OCI-LY7 (cell line): Measurements from ENCODE around the gene TCL1B. TPM values are rescaled to one million over a fixed set of nuclear protein-coding genes. Genes with fewer than 3 reads are reported as not detected.

ENCODE experiments used
- BruUV-seq: library from RNA; stranded (reverse); fragments of 400-500 nt; replicated peaks from 2 replicates; lab custom pipeline; 2021; lab: Mats Ljungman, UMichigan
- CTCF ChIA-PET: fragments of 300-600 bp; sonication (Branson Sonifier 250); formaldehyde crosslinking; loops from one replicate; lab custom pipeline; 2022; ENCODE audit warnings: antibody characterized with exemption; ENCODE audit not compliant: unreplicated experiment; lab: Charles Lee
- POLR2A ChIA-PET: fragments of 300-600 bp; sonication (Branson Sonifier 250); formaldehyde crosslinking; loops from one replicate; lab custom pipeline; 2022; ENCODE audit warnings: antibody characterized with exemption; lab: Charles Lee
- DNase-seq: peaks from one replicate; pipeline ENCODE4 v3.0.0-alpha.2; 2015; ENCODE audit warnings: low spot score
- H2AFZ ChIP-seq: fragments of 200-600 bp; sonication (generic), shearing (Covaris generic); 2 replicates; pipeline ENCODE4 v1.6.1; 2014; ENCODE audit warnings: mild to moderate bottlenecking, antibody characterized with exemption, low read length, moderate library complexity
- H3K27ac ChIP-seq: fragments of 200-600 bp; sonication (generic); 2 replicates; pipeline ENCODE4 v1.5.1; 2014; ENCODE audit warnings: mixed run types, low read depth, mild to moderate bottlenecking, moderate library complexity, low read length, inconsistent platforms; ENCODE audit not compliant: poor library complexity, severe bottlenecking
- H3K36me3 ChIP-seq: fragments of 200-600 bp; sonication (generic); 2 replicates; pipeline ENCODE4 v1.6.1; 2014; ENCODE audit warnings: mild to moderate bottlenecking, antibody characterized with exemption, low read length, moderate library complexity, mixed read lengths; ENCODE audit not compliant: insufficient read depth
- H3K4me1 ChIP-seq: fragments of 200-600 bp; sonication (generic); 2 replicates; pipeline ENCODE4 v1.5.1; 2014; ENCODE audit warnings: mild to moderate bottlenecking, low read length; ENCODE audit not compliant: insufficient read depth, poor library complexity, severe bottlenecking
- H3K4me2 ChIP-seq: fragments of 200-600 bp; sonication (generic); 2 replicates; pipeline ENCODE4 v1.6.1; 2014; ENCODE audit warnings: mild to moderate bottlenecking, low read length
- H3K4me3 ChIP-seq: fragments of 200-600 bp; sonication (generic); 2 replicates; pipeline ENCODE4 v1.5.1; 2014; ENCODE audit warnings: mild to moderate bottlenecking, low read depth, low read length; ENCODE audit not compliant: poor library complexity, severe bottlenecking
- H3K79me2 ChIP-seq: fragments of 200-600 bp; sonication (generic); 2 replicates; pipeline ENCODE4 v1.6.1; 2016; ENCODE audit warnings: low read depth, mild to moderate bottlenecking, low read length, moderate library complexity, mixed read lengths; ENCODE audit not compliant: insufficient read depth
- H3K9me2 ChIP-seq: fragments of 200-600 bp; sonication (generic); 2 replicates; pipeline ENCODE4 v1.6.1; 2016; ENCODE audit warnings: mild to moderate bottlenecking, low read length, mixed read lengths; ENCODE audit not compliant: insufficient read depth
- H3K9me3 ChIP-seq: fragments of 200-600 bp; sonication (generic); 2 replicates; pipeline ENCODE4 v1.6.1; 2014; ENCODE audit warnings: mild to moderate bottlenecking, mixed run types, low read length, mixed read lengths
- H4K20me1 ChIP-seq: fragments of 200-600 bp; sonication (generic); 2 replicates; pipeline ENCODE4 v1.6.1; 2014; ENCODE audit warnings: mild to moderate bottlenecking, antibody characterized with exemption, low read length, moderate library complexity, mixed read lengths; ENCODE audit not compliant: insufficient read depth
- CTCF ChIP-seq: fragments of 200-600 bp; sonication (generic); conservative IDR thresholded peaks from 2 replicates; pipeline ENCODE4 v1.5.1; 2014; ENCODE audit warnings: mild to moderate bottlenecking, antibody characterized with exemption, low read length, moderate library complexity, mixed read lengths
- EZH2phosphoT487 ChIP-seq: fragments of 200-600 bp; sonication (generic); IDR thresholded peaks from 2 replicates; pipeline ENCODE4 v1.6.1; 2018; ENCODE audit warnings: low read depth, borderline replicate concordance, mild to moderate bottlenecking, mixed run types, antibody characterized with exemption, low read length, moderate library complexity, mixed read lengths
- intact Hi-C: fragments of 100-400 bp; cut with micrococcal nuclease; formaldehyde crosslinking; loops from one replicate; pipeline ENCODE4 v1.10.0; 2022; ENCODE audit not compliant: unreplicated experiment
- total RNA-seq, 2 experiments: library from RNA; depleted of rRNA in 1 of 2; stranded (reverse); fragments of >200 nt in 1 of 2; shearing (Covaris generic) in 1 of 2; gene quantifications; 2 replicates each; pipeline ENCODE4 v1.2.3, GENCODE V29; 2014 to 2022

The TCL1B gene
- total RNA-seq, 2 experiments from 2014 or later, result 5.6 to 75.2 TPM

GRCh38 chr14:95651028-95651427 lies 35.2 kb upstream of the TCL1B start:
- POLR2A ChIA-PET, result interaction anchor here (1.1 to 10.0 kb wide), 5 partner anchors 8 to 61 kb away, joined by 3 to 127 read pairs (median 9); no protein-coding TSS in a partner anchor
- H3K36me3 ChIP-seq, result no peaks in the 10 kb centered on the region
- BruUV-seq, result no TSS peak

GRCh38 chr14:95651821-95652583 lies 34.2 kb upstream of the TCL1B start:
- Histone ChIP-seq H3K4me3 (peak overlapping the region; percentile 39), H4K20me1 (no peaks in the 10 kb centered on the region), H3K79me2 (no peaks in the 10 kb centered on the region), H3K4me1 (peaks cover 63% of the 10 kb centered on the region), H3K27ac (peak overlapping the region; percentile 91), H2AFZ (peak overlapping the region; percentile 85), H3K9me3 (no peaks in the 10 kb centered on the region), H3K9me2 (no peaks in the 10 kb centered on the region), H3K36me3 (no peaks in the 10 kb centered on the region), H3K4me2 (peak overlapping the region; percentile 62)
- CTCF ChIA-PET, result interaction anchor here (0.6 to 1.6 kb wide), 2 partner anchors 12 to 16 kb away, joined by 5 to 9 read pairs; no protein-coding TSS in a partner anchor
- intact Hi-C loops, result no loop called here
- BruUV-seq, result no TSS peak
- no peak for TF ChIP-seq CTCF
- no peak for TF ChIP-seq EZH2phosphoT487
- DNase-seq, result no peak
- POLR2A ChIA-PET, result interaction anchor here (0.6 to 10.0 kb wide), 22 partner anchors 8 to 735 kb away, joined by 3 to 127 read pairs (median 4); no protein-coding TSS in a partner anchor

More at GRCh38 chr14:95651028-95651427, 35.2 kb upstream of the TCL1B start:
- Histone ChIP-seq H3K27ac (no peak overlapping the region), H2AFZ (peak overlapping the region; percentile 85; the same call in 1 of the 2 replicates), H3K4me1 (peaks cover 55% of the 10 kb centered on the region), H3K4me2 (0 out of 2 replicates have a peak overlapping the region, but pooled peaks have one; percentile 62), H3K79me2 (no peaks in the 10 kb centered on the region), H3K4me3 (no peak overlapping the region), H3K9me2 (no peaks in the 10 kb centered on the region), H4K20me1 (no peaks in the 10 kb centered on the region), H3K9me3 (no peaks in the 10 kb centered on the region)
- DNase-seq, result no peak
- CTCF ChIA-PET, result interaction anchor here (1.6 kb wide), 1 partner anchor 13 kb away, joined by 9 read pairs; no protein-coding TSS in a partner anchor
- no peak for TF ChIP-seq EZH2phosphoT487
- no peak for TF ChIP-seq CTCF
- intact Hi-C loops, result no loop called here
